ENCODE measurements around the gene COBL.

The COBL gene

DNA sequence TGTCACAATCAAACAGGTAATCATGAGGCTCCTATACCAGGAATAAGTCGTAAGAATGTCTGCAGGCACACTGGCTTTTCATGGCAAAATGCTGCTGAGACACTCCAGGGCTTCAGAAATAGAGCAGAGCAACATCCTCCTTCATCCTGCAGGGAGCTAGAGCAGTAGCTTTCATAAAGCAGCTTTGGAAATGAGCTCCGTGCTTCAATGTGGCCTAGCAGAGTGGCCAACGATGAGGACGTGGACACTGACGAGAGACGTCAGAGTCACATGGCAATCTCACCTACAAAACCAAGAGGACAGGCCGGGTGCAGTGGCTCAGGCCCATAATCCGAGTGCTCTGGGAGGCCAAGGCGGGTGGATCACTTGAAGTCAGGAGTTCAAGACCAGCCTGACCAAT is 9.8 kb downstream of the COBL start:
- no peak for DNase-seq

- DNase-seq: no peak
Measured at GRCh38 chr7:51304729-51305128, 11.9 kb downstream of the COBL start.

DNA sequence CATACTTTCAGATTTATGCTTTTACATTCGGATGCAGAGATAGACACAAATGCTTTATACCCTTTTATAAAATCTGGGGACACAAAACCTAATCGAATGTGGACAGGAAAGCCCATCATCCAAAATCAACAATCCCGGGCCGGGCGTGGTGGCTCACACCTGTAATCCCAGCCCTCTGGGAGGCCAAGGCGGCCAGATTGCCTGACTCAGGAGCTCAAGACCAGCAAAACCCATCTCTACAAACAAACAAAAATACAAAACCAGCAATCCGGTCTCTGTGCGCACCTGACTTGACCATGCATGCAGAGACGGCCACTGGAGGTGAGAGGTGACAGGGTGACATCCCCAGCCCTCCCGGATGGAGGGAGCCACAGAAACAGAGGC is 13.5 kb downstream of the COBL start:
- DNase-seq: no peak

GRCh38 chr7:51301806-51302205 is 14.8 kb downstream of the COBL start:
- DNase-seq: no peak

DNA sequence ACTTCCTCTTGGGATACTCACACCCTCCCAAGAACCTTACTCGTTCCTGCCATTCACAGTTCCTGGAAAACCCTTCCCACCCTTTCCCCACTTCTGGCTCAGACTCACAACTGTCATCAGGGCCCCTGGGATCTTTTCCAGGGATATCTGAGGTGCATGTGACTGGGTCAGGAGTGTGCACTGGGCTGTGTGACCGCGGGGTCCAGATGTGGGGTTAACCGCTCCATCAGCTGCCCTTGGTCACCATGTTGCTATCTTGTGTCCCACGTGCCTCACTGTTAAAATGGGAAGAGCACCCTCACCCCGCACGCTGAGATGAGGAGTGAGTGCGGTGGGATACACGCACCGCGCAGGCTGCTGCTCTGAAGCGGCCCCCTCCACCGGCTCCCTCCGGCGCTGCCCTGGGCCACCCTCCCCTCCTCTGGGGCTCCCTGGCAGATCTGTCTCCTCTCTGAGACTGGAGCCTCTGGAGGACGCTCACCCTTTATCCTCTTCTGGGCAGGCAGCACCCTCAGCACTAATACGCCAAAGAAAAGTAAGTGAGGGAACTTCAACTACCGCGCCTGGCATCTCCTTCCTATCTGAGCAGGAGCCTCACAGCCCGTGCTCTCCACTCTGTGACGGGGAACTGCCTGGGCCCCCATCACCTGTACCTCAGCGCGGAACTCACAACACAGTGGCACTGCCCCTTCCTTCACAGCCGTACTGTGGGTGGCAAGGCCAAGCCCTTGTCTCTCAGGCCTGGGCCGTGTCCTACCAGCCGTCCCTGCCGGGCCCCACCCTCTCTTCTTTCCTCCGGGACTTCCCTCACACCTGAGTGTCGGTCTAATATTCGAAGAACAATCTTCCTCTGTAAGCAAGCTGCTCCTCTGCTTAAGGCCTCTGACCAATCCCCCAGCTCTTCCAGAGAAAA is 15.6 kb downstream of the COBL start:
- no peak for DNase-seq

GRCh38 chr7:51299391-51300133 is 17.0 kb downstream of the COBL start:
- no peak for DNase-seq

GRCh38 chr7:51298912-51299311 is 17.7 kb downstream of the COBL start:
- no peak for DNase-seq

DNA sequence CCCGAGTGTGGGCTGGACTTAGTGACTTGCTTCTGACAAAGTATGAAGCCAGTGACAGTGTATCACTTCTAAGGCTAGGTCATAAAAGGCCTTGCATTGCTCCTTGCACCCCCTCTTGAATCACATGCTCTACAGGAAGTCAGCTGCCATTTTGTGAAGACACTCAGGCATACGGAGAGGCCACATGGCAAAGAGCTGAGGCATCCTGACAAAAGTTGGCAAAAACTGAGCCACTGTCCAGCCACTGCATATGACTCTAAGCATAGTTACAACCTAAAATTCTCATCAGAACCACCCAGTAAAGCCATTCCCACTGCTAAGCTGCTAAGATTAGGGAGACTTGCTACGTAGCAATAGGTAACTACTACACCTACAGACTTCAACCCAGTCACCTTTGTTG is 18.6 kb downstream of the COBL start:
- no peak for DNase-seq

- DNase-seq: no peak
Measured at GRCh38 chr7:51295440-51296245, 21.0 kb downstream of the COBL start.

DNA sequence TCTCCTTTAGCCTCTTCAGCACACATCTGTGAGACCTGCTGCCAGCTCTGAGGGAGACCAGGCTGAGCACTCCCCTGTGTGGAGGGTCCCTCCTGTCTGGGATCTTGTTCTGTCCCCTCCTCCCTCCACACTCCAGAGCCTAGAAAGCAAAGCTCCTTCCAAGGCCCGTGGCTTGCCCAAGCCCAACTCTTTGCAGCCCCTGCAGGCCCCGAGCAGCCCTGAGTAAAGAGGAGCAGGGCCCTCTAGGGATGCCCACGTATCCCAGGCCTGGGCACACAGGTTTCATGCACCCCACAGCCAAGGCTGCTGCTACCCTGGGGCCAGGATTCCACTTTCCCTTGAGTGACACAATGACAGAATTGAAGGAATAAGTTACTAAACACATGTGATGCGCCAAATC is 24.0 kb downstream of the COBL start:
- no peak for DNase-seq

DNA sequence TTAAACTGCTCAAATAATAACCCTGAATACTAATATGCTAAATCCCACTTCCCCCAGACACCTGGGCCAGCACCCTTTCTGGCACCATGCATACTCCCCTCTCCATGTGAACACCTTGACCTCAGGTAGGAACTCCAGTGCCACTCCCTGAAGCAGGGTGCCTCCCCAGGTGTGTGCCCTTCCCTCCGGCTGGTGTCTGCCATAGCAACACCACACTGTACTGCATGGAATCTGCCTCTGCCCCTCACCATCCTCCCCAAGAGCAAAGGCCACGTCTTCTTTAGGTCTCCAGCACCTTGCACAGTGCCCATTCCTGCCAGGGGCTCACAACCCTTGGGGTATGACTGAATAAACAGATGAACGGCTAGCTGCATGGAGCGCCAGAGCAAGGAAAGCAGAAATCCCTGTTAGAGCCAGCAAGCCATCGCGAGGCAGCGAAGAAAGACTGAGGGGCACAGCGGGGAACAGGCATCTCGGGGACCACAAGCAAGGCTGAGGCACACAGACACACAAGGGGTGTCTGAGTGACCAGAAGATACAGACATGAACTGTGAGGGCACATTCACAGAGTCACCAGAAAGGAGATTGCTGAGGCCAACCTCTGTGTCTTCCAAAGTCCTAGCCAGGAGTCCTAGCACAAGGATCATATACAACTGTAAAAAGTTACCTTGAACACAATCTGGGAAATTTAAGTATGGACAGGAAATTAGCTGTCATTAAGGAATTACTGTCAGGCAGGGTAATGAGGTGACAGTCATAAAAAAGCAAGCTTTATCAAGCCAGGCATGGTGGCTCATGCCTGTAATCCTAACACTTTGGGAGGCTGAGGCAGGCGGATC is 25.7 kb downstream of the COBL start:
- DNase-seq: no peak

DNA sequence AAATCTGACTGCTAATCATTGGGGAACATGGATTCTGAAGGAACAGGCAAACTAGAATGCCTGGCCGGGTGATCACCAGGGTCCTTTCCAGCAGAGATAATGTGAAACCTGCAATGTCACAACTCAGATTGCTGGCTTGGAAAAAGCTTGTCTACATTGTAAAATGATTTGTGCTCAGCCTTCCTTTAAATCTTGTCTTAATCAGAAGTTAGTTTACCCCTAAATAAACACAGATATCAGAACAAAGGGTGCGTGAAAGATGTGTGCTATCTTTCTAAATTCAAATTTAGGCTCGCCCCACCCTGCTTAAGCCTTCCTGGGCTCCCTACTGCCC is 26.3 kb downstream of the COBL start:
- no peak for DNase-seq

DNA sequence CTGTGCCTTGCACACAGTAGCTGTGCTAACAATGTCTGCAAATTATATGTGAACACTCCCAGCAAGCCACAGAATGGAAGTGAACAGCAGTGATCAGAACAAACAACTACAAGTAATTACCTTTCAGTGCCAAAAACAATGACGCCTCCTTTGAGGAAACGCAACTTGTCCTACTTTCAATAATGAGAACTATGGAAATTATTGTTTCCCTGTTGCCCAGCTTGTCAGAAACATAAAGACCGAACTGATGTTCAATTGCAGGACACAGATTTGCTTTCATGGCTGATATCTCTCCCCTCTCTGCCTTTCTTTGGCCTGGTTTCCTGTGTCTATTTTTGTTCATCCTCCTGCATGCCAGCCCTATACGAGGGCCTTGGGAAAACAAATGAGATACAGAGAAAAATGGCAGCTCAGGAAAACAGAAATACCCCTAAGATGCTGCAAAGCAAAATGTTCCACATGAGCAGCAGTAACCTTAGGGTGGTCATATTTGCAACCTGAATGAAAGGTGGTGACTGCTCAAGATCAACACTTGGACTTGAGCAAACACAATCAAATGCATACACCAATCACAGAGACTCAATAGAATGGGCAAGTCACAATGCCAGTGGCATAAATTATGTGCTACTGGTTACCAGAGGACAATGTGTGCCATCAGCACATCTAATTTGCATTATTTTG is 26.8 kb downstream of the COBL start:
- no peak for DNase-seq

DNA sequence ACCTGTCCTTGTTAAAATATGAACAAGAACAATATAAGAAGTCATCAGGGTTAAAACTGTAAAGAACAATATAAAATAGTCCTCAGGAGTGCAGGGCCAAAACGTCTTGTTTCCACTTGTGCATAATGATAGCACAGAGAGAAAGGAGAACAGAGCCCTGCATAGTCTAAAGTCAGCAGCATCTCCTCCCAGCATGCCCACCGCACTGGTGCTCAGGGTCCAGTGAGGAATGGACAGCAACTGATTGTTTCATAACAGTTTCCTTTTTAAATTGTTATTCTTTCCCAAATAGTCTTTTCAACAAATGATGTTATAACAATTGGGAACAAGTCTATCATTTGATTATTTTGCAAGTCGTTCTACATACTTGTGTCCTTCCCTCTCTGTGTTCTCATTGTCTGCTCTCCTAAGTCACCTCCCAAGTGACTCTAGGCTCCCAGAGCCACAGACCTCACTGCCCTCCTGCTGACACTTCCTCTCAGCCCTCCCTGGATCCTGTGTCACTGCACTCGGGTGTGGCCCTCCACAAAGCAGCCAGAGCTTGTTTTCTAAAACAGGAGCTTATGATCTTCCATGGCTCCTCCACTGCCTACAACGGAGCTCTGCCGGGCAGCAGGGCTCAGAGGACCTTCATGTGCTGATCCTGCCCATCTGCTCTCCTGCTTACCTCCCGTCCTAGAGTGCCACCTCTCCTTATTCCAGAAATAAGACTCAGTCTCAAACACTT is 27.6 kb downstream of the COBL start:
- no peak for DNase-seq

GRCh38 chr7:51286401-51286800 is 30.2 kb downstream of the COBL start:
- no peak for DNase-seq

DNA sequence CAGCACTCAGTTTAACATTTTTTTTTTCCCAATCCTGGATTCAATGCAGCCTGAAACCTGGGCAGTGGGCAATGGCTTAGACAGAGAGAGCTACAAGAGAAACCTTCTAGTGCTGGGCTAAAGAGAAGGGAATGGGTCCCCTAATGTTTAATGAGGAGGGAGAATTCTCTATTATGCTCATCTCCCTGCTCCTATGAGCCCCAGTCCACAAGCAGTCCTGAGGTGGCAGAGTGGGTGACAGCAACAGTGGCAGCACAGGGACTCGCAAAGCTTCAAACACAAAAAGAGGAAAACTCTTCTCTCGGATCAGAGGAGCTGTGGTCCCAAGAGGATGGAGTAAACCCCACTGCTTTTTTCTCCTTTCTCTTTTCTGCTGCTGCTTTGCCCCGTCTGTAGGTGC is 36.5 kb downstream of the COBL start:
- DNase-seq: no peak

GRCh38 chr7:51279391-51280023 is 37.1 kb downstream of the COBL start:
- no peak for DNase-seq

GRCh38 chr7:51278797-51279196 is 37.8 kb downstream of the COBL start:
- DNase-seq: no peak

GRCh38 chr7:51276967-51277366 is 39.6 kb downstream of the COBL start:
- no peak for DNase-seq

- no peak for DNase-seq
Measured at GRCh38 chr7:51276091-51276605, 40.5 kb downstream of the COBL start.

DNA sequence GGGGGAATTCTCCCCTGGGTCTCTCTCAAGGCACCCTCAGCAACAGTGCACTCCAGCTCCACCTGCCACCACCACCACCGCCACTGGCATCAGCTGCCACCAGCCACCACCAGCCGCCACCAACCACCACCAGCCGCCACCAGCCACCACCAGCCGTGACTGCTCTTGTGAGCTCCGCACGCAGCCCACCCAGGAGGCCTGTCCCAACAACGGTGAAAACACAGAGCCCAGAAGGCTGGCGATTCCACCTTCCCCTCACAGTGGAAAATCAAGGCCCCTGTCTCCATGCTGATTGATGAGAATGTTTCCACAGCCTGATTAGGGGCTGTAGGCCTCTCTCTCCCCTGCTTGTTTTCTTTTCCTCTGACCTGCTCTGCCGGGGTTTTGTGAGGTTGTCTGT is 41.1 kb downstream of the COBL start:
- DNase-seq: no peak
